Transverse colon (tissue), 4 donors: ENCODE data around the gene PIAS1. TPM values are rescaled to one million over a fixed set of nuclear protein-coding genes. Genes with fewer than 3 reads are reported as not detected.
"Not testable (repeated sequence)": the region's sequence is repeated elsewhere in the genome, so short reads cannot be mapped to it uniquely, and the experiment has no call there.

Experiments used
- DNase-seq: peaks from one replicate; pipeline ENCODE4 v3.0.0-alpha.2; 2019
- H3K27ac ChIP-seq, 4 donors: fragments of 200-600 bp; sonication (generic); 2 replicates each; pipeline ENCODE4 v1.5.1; 2016 to 2018; ENCODE audit warnings: inconsistent platforms in 4 of 4
- H3K27me3 ChIP-seq: fragments of 200-600 bp; sonication (generic); 2 replicates; pipeline ENCODE4 v1.5.1; 2017; ENCODE audit warnings: inconsistent platforms
- H3K36me3 ChIP-seq, 4 donors: fragments of 200-600 bp; sonication (generic); 2 replicates each; pipeline ENCODE4 v1.5.1; 2017 to 2019; ENCODE audit warnings: inconsistent platforms in 4 of 4
- H3K4me1 ChIP-seq, 4 donors: fragments of 200-600 bp; sonication (generic); 2 replicates each; pipeline ENCODE4 v1.5.1; 2017 to 2020; ENCODE audit warnings: inconsistent platforms in 4 of 4
- H3K4me3 ChIP-seq, 4 donors: fragments of 200-600 bp; sonication (generic); 1 replicate in 1 of 4; 2 replicates in 3 of 4; pipeline versions ENCODE4 v1.5.1 to v1.6.1; 2017 to 2019; ENCODE audit warnings: inconsistent platforms in 4 of 4
- H3K9me3 ChIP-seq, 2 donors: fragments of 200-600 bp; sonication (generic); 2 replicates each; pipeline ENCODE4 v1.5.1; 2017 to 2019; ENCODE audit warnings: inconsistent platforms in 2 of 2
- EP300 ChIP-seq: sonication (generic); formaldehyde crosslinking; IDR thresholded peaks from one replicate; pipeline ENCODE4 v1.6.1; 2017; ENCODE audit warnings: antibody characterized with exemption, low read depth
- POLR2A ChIP-seq: fragments of 450-650 bp; IDR thresholded peaks from one replicate; pipeline ENCODE4 v1.6.1; 2016; ENCODE audit warnings: antibody characterized with exemption, mild to moderate bottlenecking, moderate library complexity
- POLR2AphosphoS5 ChIP-seq, 3 donors: sonication (generic); formaldehyde crosslinking; IDR thresholded peaks; one replicate each; pipeline ENCODE4 v1.6.1; 2016; ENCODE audit warnings: antibody characterized with exemption in 3 of 3
- WGBS, 2 donors: methylation state at CpG; one replicate each; pipeline ENCODE4 v1.1.5; 2018; ENCODE audit warnings: low coverage in 1 of 2; 5-methylcytosine and 5-hydroxymethylcytosine counted together
- in situ Hi-C, 4 donors: fragments of 200-750 bp; cut with MboI; loops; one replicate each; pipeline versions ENCODE4 v1.15.0 to v1.15.1; 2017; ENCODE audit warnings: low sequenced_read_pairs in 3 of 4, low pct_ligation_motif_present in 1 of 4, low pct_unique_long_range_greater_than_20kb in 1 of 4
- intact Hi-C: fragments of 100-400 bp; cut with DNase I; formaldehyde crosslinking; loops from one replicate; pipeline ENCODE4 v1.15.1; 2023; ENCODE audit warnings: low total_unique reads
- total RNA-seq, 4 donors: library from RNA; depleted of rRNA; stranded (reverse); fragments of >200 nt; gene quantifications; one replicate each; pipeline ENCODE4 v1.1.0, GENCODE V29; 2016
- TF ChIP-seq, protein P1 (sequence below), 5 experiments: fragments of 200-600 bp in 3 of 5; fragments of 450-650 bp in 2 of 5; sonication (generic) in 3 of 5; IDR thresholded peaks; 1 replicate in 2 of 5; 2 replicates in 3 of 5; pipeline ENCODE4 v1.5.1; 2016 to 2017; ENCODE audit warnings: antibody characterized with exemption in 5 of 5, inconsistent platforms in 3 of 5, mild to moderate bottlenecking in 2 of 5, moderate library complexity in 1 of 5

The PIAS1 gene
- total RNA-seq, 4 donors from 2014 or later: 34.0 to 141 (median 55.4) TPM

GRCh38 chr15:68218331-68218730 lies 164.2 kb downstream of the PIAS1 start:
- TF ChIP-seq POLR2AphosphoS5 (IDR thresholded peaks at IDR 0.05) (no peak), EP300 (no peak), POLR2A (no peak)
- TF ChIP-seq, protein P1, sequence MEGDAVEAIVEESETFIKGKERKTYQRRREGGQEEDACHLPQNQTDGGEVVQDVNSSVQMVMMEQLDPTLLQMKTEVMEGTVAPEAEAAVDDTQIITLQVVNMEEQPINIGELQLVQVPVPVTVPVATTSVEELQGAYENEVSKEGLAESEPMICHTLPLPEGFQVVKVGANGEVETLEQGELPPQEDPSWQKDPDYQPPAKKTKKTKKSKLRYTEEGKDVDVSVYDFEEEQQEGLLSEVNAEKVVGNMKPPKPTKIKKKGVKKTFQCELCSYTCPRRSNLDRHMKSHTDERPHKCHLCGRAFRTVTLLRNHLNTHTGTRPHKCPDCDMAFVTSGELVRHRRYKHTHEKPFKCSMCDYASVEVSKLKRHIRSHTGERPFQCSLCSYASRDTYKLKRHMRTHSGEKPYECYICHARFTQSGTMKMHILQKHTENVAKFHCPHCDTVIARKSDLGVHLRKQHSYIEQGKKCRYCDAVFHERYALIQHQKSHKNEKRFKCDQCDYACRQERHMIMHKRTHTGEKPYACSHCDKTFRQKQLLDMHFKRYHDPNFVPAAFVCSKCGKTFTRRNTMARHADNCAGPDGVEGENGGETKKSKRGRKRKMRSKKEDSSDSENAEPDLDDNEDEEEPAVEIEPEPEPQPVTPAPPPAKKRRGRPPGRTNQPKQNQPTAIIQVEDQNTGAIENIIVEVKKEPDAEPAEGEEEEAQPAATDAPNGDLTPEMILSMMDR (IDR thresholded peaks at IDR 0.05): no peak
- Histone ChIP-seq H3K27ac (no peak overlapping the region), H3K4me1 (no peaks in the 10 kb centered on the region), H3K9me3 (no peaks in the 10 kb centered on the region), H3K27me3 (no peaks in the 10 kb centered on the region), H3K4me3 (no peak overlapping the region), H3K36me3 (no peaks in the 10 kb centered on the region)
- WGBS, 2 donors: 96% methylated on average over 8 of the region's 8 CpGs; no CpG with 5 or more reads in 1 of the 2 donors
- DNase-seq: no peak
- in situ Hi-C loops (no loop called here), intact Hi-C loops (no loop called here)

DNA sequence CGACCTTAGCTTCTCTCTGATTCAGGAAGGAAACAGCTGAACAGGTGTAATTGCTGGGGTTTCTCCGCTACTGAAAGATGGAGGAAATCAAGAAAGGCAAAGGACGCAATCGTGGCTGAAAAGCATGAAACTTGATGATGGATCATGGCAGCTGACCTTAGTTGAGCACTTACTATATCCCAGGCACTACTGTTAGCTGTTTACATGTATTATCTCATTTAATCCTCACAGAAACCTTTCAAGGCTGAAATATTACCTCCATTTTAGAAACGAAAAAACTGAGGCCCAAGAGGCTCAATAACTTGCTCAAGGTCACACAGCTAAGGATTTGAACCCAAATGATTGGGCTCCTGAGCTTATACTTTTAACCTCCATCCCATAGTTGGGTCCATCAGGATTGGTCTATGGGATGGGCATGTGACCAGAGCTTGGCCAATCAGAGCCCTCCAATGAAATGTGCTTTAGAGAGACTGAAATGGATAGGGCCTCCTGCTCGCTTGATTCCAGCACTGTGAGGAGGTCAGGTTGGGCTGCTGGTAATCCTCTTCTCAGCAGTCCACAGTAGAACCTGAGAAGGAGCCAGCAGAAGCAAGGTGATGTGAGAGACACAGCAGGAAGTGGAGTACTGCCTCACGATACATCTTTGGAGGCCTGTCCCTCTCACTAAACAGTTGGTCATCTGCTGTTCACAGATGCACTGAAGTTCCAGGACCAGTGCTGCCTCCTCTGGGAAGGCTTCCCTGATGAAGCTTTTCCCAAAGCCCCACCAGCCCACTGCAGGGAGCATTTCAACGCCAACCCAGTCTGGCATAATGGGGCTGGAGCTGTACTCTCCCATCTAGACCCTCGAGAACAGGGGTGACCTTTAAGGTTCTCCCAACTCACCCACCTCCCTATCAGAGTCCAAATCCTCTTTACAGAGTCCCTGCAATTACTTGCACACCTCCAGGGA lies 165.0 kb downstream of the PIAS1 start:
- H3K4me3 ChIP-seq: no peak overlapping the region
- in situ Hi-C loops: no loop called here
- WGBS, 2 donors: 92 to 100% methylated on average over 4 to 9 of the region's 9 CpGs
- H3K27ac ChIP-seq: no peak overlapping the region
- no peaks in the 10 kb centered on the region for H3K27me3 ChIP-seq
- no peak for DNase-seq
- H3K9me3 ChIP-seq: no peaks in the 10 kb centered on the region
- no peaks in the 10 kb centered on the region for H3K36me3 ChIP-seq
- TF ChIP-seq POLR2A: no peak
- no peak for TF ChIP-seq EP300
- no peak for TF ChIP-seq POLR2AphosphoS5 (IDR thresholded peaks at IDR 0.05)
- TF ChIP-seq, protein P1 (IDR thresholded peaks at IDR 0.05): no peak
- H3K4me1 ChIP-seq: no peaks in the 10 kb centered on the region
- intact Hi-C loops: no loop called here

GRCh38 chr15:68220489-68220888 lies 166.4 kb downstream of the PIAS1 start:
- Histone ChIP-seq H3K4me3 (no peak overlapping the region), H3K27me3 (no peaks in the 10 kb centered on the region), H3K36me3 (no peaks in the 10 kb centered on the region), H3K27ac (no peak overlapping the region), H3K9me3 (no peaks in the 10 kb centered on the region), H3K4me1 (no peaks in the 10 kb centered on the region)
- intact Hi-C loops (no loop called here), in situ Hi-C loops (no loop called here)
- WGBS, 2 donors: 98 to 100% methylated on average over 1 to 2 of the region's 2 CpGs
- TF ChIP-seq POLR2AphosphoS5 (IDR thresholded peaks at IDR 0.05) (no peak), POLR2A (no peak), EP300 (no peak)
- TF ChIP-seq, protein P1 (IDR thresholded peaks at IDR 0.05): no peak
- DNase-seq: no peak

GRCh38 chr15:68220967-68221366 lies 166.9 kb downstream of the PIAS1 start:
- WGBS, 2 donors: 98 to 100% methylated on average over 3 to 6 of the region's 6 CpGs
- no peaks in the 10 kb centered on the region for H3K27me3 ChIP-seq
- H3K9me3 ChIP-seq: no peaks in the 10 kb centered on the region
- in situ Hi-C loops (no loop called here), intact Hi-C loops (no loop called here)
- TF ChIP-seq POLR2A: no peak
- TF ChIP-seq EP300: no peak
- TF ChIP-seq, protein P1 (IDR thresholded peaks at IDR 0.05): no peak
- TF ChIP-seq POLR2AphosphoS5 (IDR thresholded peaks at IDR 0.05): no peak
- H3K4me3 ChIP-seq: no peak overlapping the region
- no peak for DNase-seq
- no peaks in the 10 kb centered on the region for H3K36me3 ChIP-seq
- no peaks in the 10 kb centered on the region for H3K4me1 ChIP-seq
- H3K27ac ChIP-seq: no peak overlapping the region

DNA sequence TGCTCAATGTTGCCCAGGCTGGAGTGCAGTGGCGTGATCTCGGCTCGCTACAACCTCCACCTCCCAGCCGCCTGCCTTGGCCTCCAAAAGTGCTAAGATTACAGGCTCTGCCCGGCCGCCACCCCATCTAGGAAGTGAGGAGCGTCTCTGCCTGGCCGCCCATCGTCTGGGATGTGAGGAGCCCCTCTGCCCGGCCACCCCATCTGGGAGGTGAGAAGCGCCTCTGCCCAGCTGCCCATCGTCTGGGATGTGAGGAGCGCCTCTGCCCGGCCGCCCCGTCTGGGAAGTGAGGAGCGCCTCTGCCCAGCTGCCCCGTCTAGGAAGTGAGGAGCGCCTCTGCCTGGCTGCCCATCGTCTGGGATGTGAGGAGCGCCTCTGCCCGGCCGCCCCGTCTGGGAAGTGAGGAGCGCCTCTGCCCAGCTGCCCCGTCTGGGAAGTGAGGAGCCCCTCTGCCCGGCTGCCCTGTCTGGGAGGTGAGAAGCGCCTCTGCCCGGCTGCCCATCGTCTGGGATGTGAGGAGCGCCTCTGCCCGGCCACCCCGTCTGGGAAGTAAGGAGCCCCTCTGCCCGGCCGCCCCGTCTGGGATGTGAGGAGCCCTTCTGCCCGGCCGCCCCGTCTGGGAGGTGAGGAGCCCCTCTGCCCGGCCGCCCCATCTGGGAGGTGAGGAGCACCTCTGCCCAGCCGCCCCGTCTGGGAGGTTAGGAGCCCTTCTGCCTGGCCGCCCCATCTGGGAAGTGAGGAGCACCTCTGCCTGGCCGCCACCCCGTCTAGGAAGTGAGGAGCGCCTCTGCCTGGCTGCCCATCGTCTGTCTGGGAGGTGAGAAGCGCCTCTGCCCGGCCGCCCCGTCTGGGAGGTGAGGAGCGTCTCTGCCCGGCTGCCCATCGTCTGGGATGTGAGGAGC lies 167.7 kb downstream of the PIAS1 start:
- H3K4me1 ChIP-seq, intact Hi-C loops, H3K27ac ChIP-seq, H3K9me3 ChIP-seq, H3K27me3 ChIP-seq, H3K4me3 ChIP-seq, in situ Hi-C loops, DNase-seq, H3K36me3 ChIP-seq: not testable (repeated sequence)
- 95% methylated on average over 47 of the region's 55 CpGs; no CpG with 5 or more reads in 1 of the 2 donors for WGBS, 2 donors

- intact Hi-C loops, in situ Hi-C loops, H3K27ac ChIP-seq, H3K27me3 ChIP-seq, H3K4me3 ChIP-seq, H3K36me3 ChIP-seq, H3K9me3 ChIP-seq, H3K4me1 ChIP-seq, DNase-seq: not testable (repeated sequence)
- WGBS, 2 donors: 93% methylated on average over 18 of the region's 18 CpGs; no CpG with 5 or more reads in 1 of the 2 donors
These were observed 168.3 kb downstream of the PIAS1 start for GRCh38 chr15:68222432-68222743.
